GM21390 (cell line): ENCODE measurements around the gene MICU2.

Experiments used
- ATAC-seq: cut with Tn5 transposase; IDR thresholded peaks from one replicate; pipeline ENCODE4 v1.9.1; 2021; ENCODE audit not compliant: unreplicated experiment

The MICU2 gene

DNA sequence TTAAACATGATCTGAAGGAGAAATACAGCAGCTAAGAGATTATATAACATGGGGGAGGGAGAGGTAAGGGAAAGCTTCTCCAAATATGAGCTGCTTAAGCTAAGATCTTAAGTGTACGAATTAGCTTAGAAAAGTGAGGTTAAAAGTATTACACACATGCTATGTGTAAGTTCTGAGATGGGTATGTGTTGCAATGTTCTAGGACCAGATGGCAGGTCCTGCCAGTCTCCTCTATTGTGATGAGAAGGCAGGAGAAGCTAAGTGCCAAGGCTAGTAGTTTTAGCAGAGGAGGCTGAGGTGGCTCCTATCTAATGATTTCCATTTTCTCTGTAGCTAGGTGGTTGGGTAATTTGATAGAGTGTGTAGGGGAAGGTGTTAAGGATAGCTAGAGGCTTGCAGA is 57.6 kb downstream of the MICU2 start:
- ATAC-seq, result no peak

GRCh38 chr13:21544515-21544914 is 59.5 kb downstream of the MICU2 start:
- ATAC-seq, result no peak

DNA sequence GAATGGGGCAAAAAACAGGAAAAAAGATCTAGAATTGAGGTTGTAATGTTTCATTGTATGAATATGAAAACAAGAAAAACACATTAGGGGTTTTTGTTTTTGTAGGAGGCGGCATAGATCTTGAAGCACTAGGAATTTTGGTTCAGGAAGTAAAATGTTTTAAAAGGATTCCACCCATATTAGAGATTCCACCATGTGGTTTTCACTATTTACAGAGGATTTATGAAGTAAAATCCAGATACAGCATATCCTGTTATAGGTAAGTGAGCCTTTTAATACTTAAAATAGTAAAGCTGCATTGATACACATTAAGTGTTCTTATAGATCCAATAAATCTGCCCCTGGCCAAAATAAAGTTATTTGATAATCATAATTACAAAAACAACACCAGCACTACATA is 61.4 kb downstream of the MICU2 start:
- ATAC-seq, result no peak

GRCh38 chr13:21541980-21542379 is 62.0 kb downstream of the MICU2 start:
- peak; percentile 67 for ATAC-seq

- ATAC-seq, result no peak
These were observed 62.7 kb downstream of the MICU2 start for GRCh38 chr13:21541271-21541670.

DNA sequence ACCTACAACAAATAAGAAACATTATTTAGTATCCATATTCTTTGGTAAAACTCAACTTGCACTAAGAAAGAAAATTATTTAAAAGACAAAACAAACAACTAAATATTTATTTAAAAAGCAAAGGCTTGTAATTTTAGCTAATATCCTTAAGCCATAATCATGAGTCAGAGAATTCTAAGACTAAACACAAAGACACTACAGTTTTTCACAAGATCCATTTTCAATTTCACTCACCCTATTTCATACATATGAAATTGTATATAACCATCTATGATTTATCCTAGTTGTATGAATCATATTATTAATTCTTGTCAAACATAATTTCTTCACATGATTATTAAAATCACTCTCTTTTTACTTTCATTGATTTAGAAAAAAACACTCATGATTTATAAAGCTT is 64.3 kb downstream of the MICU2 start:
- no peak for ATAC-seq

GRCh38 chr13:21538753-21539152 is 65.2 kb downstream of the MICU2 start:
- ATAC-seq, result no peak

GRCh38 chr13:21538280-21538679 is 65.7 kb downstream of the MICU2 start:
- no peak for ATAC-seq

- ATAC-seq, result no peak
These were observed 66.9 kb downstream of the MICU2 start for GRCh38 chr13:21537105-21537504.

- ATAC-seq, result no peak
These were observed 69.2 kb downstream of the MICU2 start for GRCh38 chr13:21534760-21535159.

- no peak for ATAC-seq
These were observed 72.5 kb downstream of the MICU2 start for GRCh38 chr13:21531455-21531854.

GRCh38 chr13:21530656-21531055 is 73.3 kb downstream of the MICU2 start:
- ATAC-seq, result no peak

- ATAC-seq, result no peak
These were observed 74.7 kb downstream of the MICU2 start for GRCh38 chr13:21529146-21529893.

GRCh38 chr13:21528616-21529015 is 75.4 kb downstream of the MICU2 start:
- ATAC-seq, result no peak

DNA sequence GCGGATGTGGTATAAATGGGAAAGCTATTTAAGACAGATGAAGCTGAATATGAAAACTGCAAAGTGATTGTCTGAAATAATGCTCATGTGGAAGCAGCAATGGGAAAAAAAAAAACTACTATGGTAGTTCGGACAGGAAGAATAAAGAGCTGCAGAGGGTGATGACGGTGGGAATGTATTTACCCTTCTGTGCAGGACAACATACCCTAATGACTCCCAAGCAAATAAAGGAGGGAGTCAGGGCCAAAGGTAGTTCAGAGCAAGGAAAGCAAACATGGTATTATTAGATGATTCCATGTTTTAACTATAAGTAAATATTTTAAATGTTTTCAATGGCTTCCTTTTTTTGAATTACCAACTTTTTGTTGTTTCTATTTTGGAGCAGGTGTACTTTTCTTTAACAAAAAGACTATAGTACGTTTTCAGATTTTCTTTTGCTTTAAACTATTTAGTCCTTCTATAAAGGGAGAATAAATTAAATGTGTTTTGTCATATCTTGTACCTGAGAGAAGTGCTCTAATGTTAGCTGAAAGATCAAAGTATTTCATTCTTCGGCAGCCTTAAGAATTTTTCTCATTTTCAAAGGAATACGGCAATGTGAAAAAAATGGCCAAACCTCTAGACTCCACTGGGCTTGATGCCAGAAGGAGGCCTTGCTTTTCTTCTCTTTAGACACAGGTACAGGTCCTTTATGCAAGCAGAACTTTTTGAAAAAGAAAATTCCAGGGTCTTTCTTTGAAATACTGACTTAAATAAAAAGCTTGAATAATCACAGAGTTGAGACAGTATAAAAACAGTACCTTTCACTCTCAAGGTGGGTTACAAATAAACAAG is 77.0 kb downstream of the MICU2 start:
- no peak for ATAC-seq

- no peak for ATAC-seq
These were observed 81.1 kb downstream of the MICU2 start for GRCh38 chr13:21522847-21523246.

GRCh38 chr13:21522130-21522529 is 81.8 kb downstream of the MICU2 start:
- no peak for ATAC-seq

- no peak for ATAC-seq
These were observed 85.3 kb downstream of the MICU2 start for GRCh38 chr13:21518617-21519144.

- no peak for ATAC-seq
These were observed 86.4 kb downstream of the MICU2 start for GRCh38 chr13:21517576-21517975.

GRCh38 chr13:21516805-21517204 is 87.2 kb downstream of the MICU2 start:
- no peak for ATAC-seq

- ATAC-seq, result no peak
These were observed 92.1 kb downstream of the MICU2 start for GRCh38 chr13:21511849-21512248.

GRCh38 chr13:21504379-21504778 is 99.6 kb downstream of the MICU2 start:
- ATAC-seq, result no peak
